PC-3 (cell line): ENCODE results near the gene DIRAS1. TPM values are rescaled to one million over a fixed set of nuclear protein-coding genes. Genes with fewer than 3 reads are reported as not detected.

Experiments used
- ATAC-seq: fragments of 200-7000 bp; cut with Tn5 transposase; 2 replicates; pipeline ENCODE4 v1.9.1; 2020; ENCODE audit warnings: mild to moderate bottlenecking, moderate library complexity
- BruUV-seq: library from RNA; stranded (reverse); fragments of 400-500 nt; replicated peaks from 2 replicates; lab custom pipeline; 2021; lab: Mats Ljungman, UMichigan
- CTCF ChIA-PET: fragments of 300-600 bp; sonication (Branson Sonifier 250); formaldehyde crosslinking; loops from one replicate; lab custom pipeline; 2022; ENCODE audit warnings: antibody characterized with exemption; lab: Charles Lee
- POLR2A ChIA-PET: fragments of 300-600 bp; sonication (Branson Sonifier 250); formaldehyde crosslinking; loops from one replicate; lab custom pipeline; 2022; ENCODE audit warnings: antibody characterized with exemption; ENCODE audit not compliant: unreplicated experiment; lab: Charles Lee
- DNase-seq: peaks from one replicate; pipeline ENCODE4 v3.0.0-alpha.2; 2015
- H2AFZ ChIP-seq: fragments of 300-600 bp; sonication (generic); 2 replicates; pipeline ENCODE4 v1.6.0; 2016; ENCODE audit warnings: antibody characterized with exemption, low read length
- H3F3A ChIP-seq: fragments of 300-600 bp; sonication (generic); one replicate; pipeline ENCODE4 v1.6.0; 2017; ENCODE audit warnings: antibody characterized with exemption, low read length, control low read depth, mild to moderate bottlenecking; ENCODE audit not compliant: unreplicated experiment
- H3K27ac ChIP-seq: fragments of 300-600 bp; sonication (generic); 2 replicates; pipeline ENCODE4 v1.5.1; 2016; ENCODE audit warnings: mild to moderate bottlenecking, low read length
- H3K27me3 ChIP-seq: fragments of 300-600 bp; sonication (generic); 2 replicates; pipeline ENCODE4 v1.6.1; 2016; ENCODE audit warnings: low read length, mixed read lengths
- H3K36me3 ChIP-seq: fragments of 300-600 bp; sonication (generic); 2 replicates; pipeline ENCODE4 v1.6.1; 2016; ENCODE audit warnings: low read depth, mixed run types, low read length, mixed read lengths
- H3K4me1 ChIP-seq: fragments of 300-600 bp; sonication (generic); 2 replicates; pipeline ENCODE4 v1.5.1; 2016; ENCODE audit warnings: low read length; ENCODE audit not compliant: insufficient read depth
- H3K4me2 ChIP-seq: fragments of 300-600 bp; sonication (generic); 2 replicates; pipeline ENCODE4 v1.6.0; 2016; ENCODE audit warnings: low read length
- H3K4me3 ChIP-seq: fragments of 300-600 bp; sonication (generic); 2 replicates; pipeline ENCODE4 v1.5.1; 2016; ENCODE audit warnings: mild to moderate bottlenecking, low read length, mixed read lengths
- H3K79me2 ChIP-seq: fragments of 300-600 bp; sonication (generic); 2 replicates; pipeline ENCODE4 v1.6.1; 2017; ENCODE audit warnings: low read length, mixed read lengths
- H3K9ac ChIP-seq: fragments of 300-600 bp; sonication (generic); 2 replicates; pipeline ENCODE4 v1.6.0; 2016; ENCODE audit warnings: mild to moderate bottlenecking, low read length
- H3K9me2 ChIP-seq: fragments of 300-600 bp; sonication (generic); replicated peaks from 2 replicates; pipeline ENCODE4 v1.6.1; 2016; ENCODE audit warnings: mixed run types, low read length, mixed read lengths
- H3K9me3 ChIP-seq: fragments of 300-600 bp; sonication (generic); 2 replicates; pipeline ENCODE4 v1.6.1; 2016; ENCODE audit warnings: low read length, mixed read lengths
- H4K20me1 ChIP-seq: fragments of 300-600 bp; sonication (generic); 2 replicates; pipeline ENCODE4 v1.6.1; 2016; ENCODE audit warnings: low read length, mixed read lengths
- EZH2 ChIP-seq: fragments of 300-600 bp; sonication (generic); IDR thresholded peaks from one replicate; pipeline ENCODE4 v1.6.1; 2017; ENCODE audit warnings: antibody characterized with exemption, mild to moderate bottlenecking, low read length; ENCODE audit not compliant: unreplicated experiment
- EZH2phosphoT487 ChIP-seq: fragments of 300-600 bp; sonication (generic); IDR thresholded peaks from 2 replicates; pipeline ENCODE4 v1.6.1; 2018; ENCODE audit warnings: mild to moderate bottlenecking, antibody characterized with exemption, low read length, borderline replicate concordance
- intact Hi-C: fragments of 100-400 bp; cut with micrococcal nuclease; formaldehyde crosslinking; loops from 2 replicates; pipeline ENCODE4 v1.9.0; 2023
- total RNA-seq: library from RNA; depleted of rRNA; stranded (reverse); fragments of >200 nt; gene quantifications from 2 replicates; pipeline ENCODE4 v1.2.3, GENCODE V29; 2014
- TF ChIP-seq, protein P1 (sequence below): fragments of 300-600 bp; sonication (generic); conservative IDR thresholded peaks from 2 replicates; pipeline ENCODE4 v1.5.1; 2017; ENCODE audit warnings: antibody characterized with exemption, low read depth, mild to moderate bottlenecking, low read length

DIRAS1 gene
- total RNA-seq, 1 experiment from 2014 or later: 2.0 TPM

DNA sequence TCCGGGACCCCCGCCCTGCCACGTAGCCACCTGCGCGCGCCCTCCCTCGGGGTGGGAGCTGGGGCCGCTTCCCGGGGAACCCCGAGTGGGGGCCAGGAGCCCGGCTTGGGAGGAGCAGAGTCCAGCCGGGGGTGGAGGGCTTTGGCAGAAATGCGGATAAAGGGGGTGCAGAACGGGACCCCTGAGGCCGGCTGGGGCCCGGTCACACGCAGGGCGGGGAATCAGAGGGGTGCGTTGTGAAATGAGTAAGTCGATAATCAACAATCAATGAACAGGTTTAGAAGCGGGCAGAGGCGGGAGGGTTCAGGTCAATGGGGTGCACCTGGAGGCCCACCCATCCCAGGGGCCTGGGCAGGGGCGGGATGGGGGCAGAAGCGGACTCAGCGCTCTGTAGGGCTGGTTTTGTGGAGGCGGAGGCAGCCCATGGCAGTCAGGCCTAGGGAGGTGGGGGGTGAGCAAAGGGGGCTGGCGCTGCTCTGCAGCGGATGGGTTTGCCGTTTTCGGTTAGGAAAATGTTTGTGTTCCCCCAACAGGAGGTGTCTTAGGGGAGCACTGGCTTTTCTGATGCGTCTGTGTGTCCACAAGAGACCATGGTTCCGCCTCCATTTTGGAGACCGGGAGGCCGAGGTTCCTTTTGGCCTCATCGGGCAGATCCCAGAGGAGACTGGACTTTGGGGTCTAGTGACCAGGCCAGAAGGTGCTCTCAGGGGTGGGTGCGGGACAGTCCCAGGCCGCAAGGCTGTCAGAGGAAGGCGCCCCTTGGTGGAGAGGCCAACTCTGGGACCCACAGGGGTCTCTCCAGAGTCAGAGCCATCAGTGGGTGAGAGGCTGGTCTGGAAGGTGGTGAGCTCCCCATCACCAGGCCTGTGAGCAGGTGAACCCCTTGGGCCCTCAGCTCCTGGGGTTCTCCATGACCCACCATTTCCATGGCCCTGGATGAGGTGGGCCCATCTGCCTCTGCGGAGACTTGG, 683 bp upstream of the DIRAS1 start:
- TF ChIP-seq EZH2 (no peak), EZH2phosphoT487 (no peak)
- TF ChIP-seq, protein P1, sequence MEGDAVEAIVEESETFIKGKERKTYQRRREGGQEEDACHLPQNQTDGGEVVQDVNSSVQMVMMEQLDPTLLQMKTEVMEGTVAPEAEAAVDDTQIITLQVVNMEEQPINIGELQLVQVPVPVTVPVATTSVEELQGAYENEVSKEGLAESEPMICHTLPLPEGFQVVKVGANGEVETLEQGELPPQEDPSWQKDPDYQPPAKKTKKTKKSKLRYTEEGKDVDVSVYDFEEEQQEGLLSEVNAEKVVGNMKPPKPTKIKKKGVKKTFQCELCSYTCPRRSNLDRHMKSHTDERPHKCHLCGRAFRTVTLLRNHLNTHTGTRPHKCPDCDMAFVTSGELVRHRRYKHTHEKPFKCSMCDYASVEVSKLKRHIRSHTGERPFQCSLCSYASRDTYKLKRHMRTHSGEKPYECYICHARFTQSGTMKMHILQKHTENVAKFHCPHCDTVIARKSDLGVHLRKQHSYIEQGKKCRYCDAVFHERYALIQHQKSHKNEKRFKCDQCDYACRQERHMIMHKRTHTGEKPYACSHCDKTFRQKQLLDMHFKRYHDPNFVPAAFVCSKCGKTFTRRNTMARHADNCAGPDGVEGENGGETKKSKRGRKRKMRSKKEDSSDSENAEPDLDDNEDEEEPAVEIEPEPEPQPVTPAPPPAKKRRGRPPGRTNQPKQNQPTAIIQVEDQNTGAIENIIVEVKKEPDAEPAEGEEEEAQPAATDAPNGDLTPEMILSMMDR: no peak
- Histone ChIP-seq H3K27ac (no peak overlapping the region), H3F3A (no peaks in the 10 kb centered on the region), H3K9ac (no peak overlapping the region), H3K4me3 (peak overlapping the region; percentile 46), H3K4me1 (peaks cover 12% of the 10 kb centered on the region), H2AFZ (no peak overlapping the region), H3K9me2 (no peaks in the 10 kb centered on the region), H3K9me3 (no peaks in the 10 kb centered on the region), H3K4me2 (peak overlapping the region; percentile 34), H3K36me3 (no peaks in the 10 kb centered on the region), H3K27me3 (no peaks in the 10 kb centered on the region), H4K20me1 (no peaks in the 10 kb centered on the region), H3K79me2 (no peaks in the 10 kb centered on the region)
- intact Hi-C loops: no loop called here
- ATAC-seq (no peak), DNase-seq (no peak)
- POLR2A ChIA-PET: no interaction called here
- CTCF ChIA-PET: no interaction called here
- no TSS peak for BruUV-seq

DNA sequence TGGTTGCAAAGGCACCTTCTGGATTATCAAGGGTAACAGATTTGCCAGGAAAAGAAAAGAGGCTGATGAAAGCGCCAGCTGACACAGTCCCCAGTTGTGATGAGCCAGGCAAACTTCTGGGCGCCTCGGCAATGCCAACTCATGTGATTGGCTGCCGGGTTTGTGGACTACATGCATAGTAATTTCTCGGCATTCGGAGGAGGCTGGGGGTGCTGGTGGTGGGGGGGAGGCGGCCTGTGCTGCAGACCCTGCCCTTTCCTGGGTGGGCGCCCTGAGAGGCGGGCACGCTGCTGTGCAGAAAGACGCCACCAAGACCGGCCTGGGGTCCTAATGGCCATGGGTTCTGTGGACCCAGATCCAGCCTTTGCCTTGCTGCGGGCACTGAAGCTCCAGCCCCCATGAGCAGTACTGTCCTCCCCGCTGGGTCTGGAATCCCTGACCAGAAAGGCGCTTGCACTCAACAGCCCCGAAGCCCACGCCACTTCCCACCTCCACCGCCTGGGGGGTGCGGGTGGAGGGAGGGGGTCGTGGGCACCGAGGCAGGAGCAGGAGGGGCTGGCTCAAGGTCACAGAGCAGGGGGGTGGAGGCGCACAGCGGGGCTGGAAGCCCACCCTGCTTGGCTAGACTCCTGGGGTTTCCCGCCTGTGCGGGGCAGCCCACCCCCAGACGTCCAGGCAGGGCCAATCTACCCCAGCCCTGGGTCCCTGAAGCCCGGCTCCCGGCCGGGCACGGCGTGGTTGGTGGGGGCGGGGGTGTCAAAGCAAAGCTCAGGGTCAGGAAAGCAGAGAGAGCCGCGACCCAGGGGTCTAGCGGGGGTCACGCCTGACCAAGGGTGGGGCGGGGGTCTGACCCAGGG, 1.0 kb downstream of the DIRAS1 start:
- ChIA-PET POLR2A (no interaction called here), CTCF (no interaction called here)
- TF ChIP-seq EZH2: no peak
- TF ChIP-seq, protein P1: no peak
- no peak for TF ChIP-seq EZH2phosphoT487
- no peaks in the 10 kb centered on the region for H4K20me1 ChIP-seq
- H3K9ac ChIP-seq: no peak overlapping the region
- H3K27me3 ChIP-seq: no peaks in the 10 kb centered on the region
- peaks cover 9% of the 10 kb centered on the region for H3K4me1 ChIP-seq
- BruUV-seq: no TSS peak
- intact Hi-C loops: no loop called here
- H3K27ac ChIP-seq: no peak overlapping the region
- H3K4me3 ChIP-seq: no peak overlapping the region
- H2AFZ ChIP-seq: no peak overlapping the region
- H3K79me2 ChIP-seq: no peaks in the 10 kb centered on the region
- DNase-seq (no peak), ATAC-seq (no peak)
- H3K9me2 ChIP-seq: no peaks in the 10 kb centered on the region
- H3F3A ChIP-seq: no peaks in the 10 kb centered on the region
- H3K36me3 ChIP-seq: no peaks in the 10 kb centered on the region
- no peak overlapping the region for H3K4me2 ChIP-seq
- H3K9me3 ChIP-seq: 0 out of 2 replicates have a peak, but pooled peaks cover 6% of the 10 kb centered on the region
